Neural progenitor cell (in vitro differentiated cells): ENCODE data around the gene RNF38. TPM values are rescaled to one million over a fixed set of nuclear protein-coding genes. Genes with fewer than 3 reads are reported as not detected.
A peak's percentile ranks its signal among the peaks of the same experiment; 100 is the strongest.
"Not testable (repeated sequence)": the region's sequence is repeated elsewhere in the genome, so short reads cannot be mapped to it uniquely, and the experiment has no call there.

Source experiments
- DNase-seq: peaks from one replicate; pipeline ENCODE4 v3.0.0-alpha.2; 2016; ENCODE audit warnings: low spot score
- H2AFZ ChIP-seq: fragments of 200-600 bp; sonication (generic); replicated peaks from 2 replicates; pipeline ENCODE4 v1.6.1; 2016; ENCODE audit warnings: antibody characterized with exemption
- H3F3A ChIP-seq: fragments of 200-600 bp; sonication (generic); 2 replicates; pipeline ENCODE4 v1.6.1; 2016; ENCODE audit warnings: antibody characterized with exemption, low read depth
- H3K27ac ChIP-seq: fragments of 200-600 bp; sonication (generic); 2 replicates; pipeline ENCODE4 v1.5.1; 2016; ENCODE audit warnings: mild to moderate bottlenecking
- H3K27me3 ChIP-seq: fragments of 200-600 bp; sonication (generic); 2 replicates; pipeline ENCODE4 v1.6.1; 2016; ENCODE audit warnings: mild to moderate bottlenecking, moderate library complexity
- H3K36me3 ChIP-seq: fragments of 200-600 bp; sonication (generic); 2 replicates; pipeline ENCODE4 v1.5.1; 2016
- H3K4me1 ChIP-seq: fragments of 200-600 bp; sonication (generic); 2 replicates; pipeline ENCODE4 v1.6.1; 2016; ENCODE audit warnings: mixed run types
- H3K4me2 ChIP-seq: fragments of 200-600 bp; sonication (generic); 2 replicates; pipeline ENCODE4 v1.6.1; 2016
- H3K4me3 ChIP-seq: fragments of 200-600 bp; sonication (generic); 2 replicates; pipeline ENCODE4 v1.5.1; 2016
- H3K79me2 ChIP-seq: fragments of 200-600 bp; sonication (generic); 2 replicates; pipeline ENCODE4 v1.6.1; 2016; ENCODE audit warnings: low read depth
- H3K9ac ChIP-seq: fragments of 200-600 bp; sonication (generic); 2 replicates; pipeline ENCODE4 v1.6.1; 2016
- H3K9me3 ChIP-seq: fragments of 200-600 bp; sonication (generic); 2 replicates; pipeline ENCODE4 v1.5.1; 2016; ENCODE audit warnings: low read depth
- H4K20me1 ChIP-seq: fragments of 200-600 bp; sonication (generic); 2 replicates; pipeline ENCODE4 v1.6.1; 2016; ENCODE audit warnings: low read depth
- H3K27ac Mint-ChIP-seq: 3 replicates; pipeline ENCODE4 v1.8.0; 2021; ENCODE audit warnings: mixed read lengths
- H3K27me3 Mint-ChIP-seq: 2 replicates; pipeline ENCODE4 v1.8.0; 2022; ENCODE audit warnings: low read depth, mild to moderate bottlenecking, inconsistent platforms, moderate library complexity, mixed read lengths; ENCODE audit not compliant: insufficient read depth
- H3K36me3 Mint-ChIP-seq: 3 replicates; pipeline ENCODE4 v1.8.0; 2021; ENCODE audit warnings: mixed read lengths
- H3K4me1 Mint-ChIP-seq: 3 replicates; pipeline ENCODE4 v1.8.0; 2021; ENCODE audit warnings: mixed read lengths
- H3K4me3 Mint-ChIP-seq: 3 replicates; pipeline ENCODE4 v1.8.0; 2021; ENCODE audit warnings: mild to moderate bottlenecking, moderate library complexity, mixed read lengths
- H3K9me3 Mint-ChIP-seq: 3 replicates; pipeline ENCODE4 v1.8.0; 2020; ENCODE audit warnings: mixed read lengths
- CTCF ChIP-seq: fragments of 200-600 bp; sonication (generic); IDR thresholded peaks from 2 replicates; pipeline ENCODE4 v1.5.1; 2017; ENCODE audit warnings: antibody characterized with exemption, mild to moderate bottlenecking
- EZH2 ChIP-seq: fragments of 200-600 bp; sonication (generic); IDR thresholded peaks from 2 replicates; pipeline ENCODE4 v1.6.1; 2017; ENCODE audit warnings: antibody characterized with exemption, mild to moderate bottlenecking, moderate library complexity
- EZH2phosphoT487 ChIP-seq: fragments of 200-600 bp; sonication (generic); IDR thresholded peaks from 2 replicates; pipeline ENCODE4 v1.6.1; 2017; ENCODE audit warnings: antibody characterized with exemption
- total RNA-seq: library from RNA; depleted of rRNA; stranded (reverse); fragments of >200 nt; gene quantifications from 2 replicates; pipeline ENCODE4 v1.2.3, GENCODE V29; 2015; ENCODE audit warnings: low replicate concordance

Gene RNF38
- total RNA-seq, 1 donor from 2014 or later, result 63.8 TPM

GRCh38 chr9:36416890-36417289 is 16.8 kb upstream of the RNF38 start:
- H3K4me1 ChIP-seq, result peaks cover 25% of the 10 kb centered on the region
- peaks cover 19% of the 10 kb centered on the region for H3K36me3 Mint-ChIP-seq
- H4K20me1 ChIP-seq, result no peaks in the 10 kb centered on the region
- no peaks in the 10 kb centered on the region for H3K36me3 ChIP-seq
- no peak overlapping the region for H3K9ac ChIP-seq
- H3K27me3 Mint-ChIP-seq, result no peaks in the 10 kb centered on the region
- no peak overlapping the region for H2AFZ ChIP-seq
- peaks cover 18% of the 10 kb centered on the region for H3K4me1 Mint-ChIP-seq
- H3K9me3 Mint-ChIP-seq, result no peaks in the 10 kb centered on the region
- no peak for TF ChIP-seq EZH2phosphoT487
- TF ChIP-seq CTCF, result no peak
- TF ChIP-seq EZH2, result no peak
- H3K4me2 ChIP-seq, result no peak overlapping the region
- H3K27ac Mint-ChIP-seq, result peak overlapping the region; percentile 93
- H3K4me3 Mint-ChIP-seq, result no peak overlapping the region
- no peak overlapping the region for H3K4me3 ChIP-seq
- peak overlapping the region; percentile 77 for H3K27ac ChIP-seq
- H3K27me3 ChIP-seq, result no peaks in the 10 kb centered on the region
- DNase-seq, result no peak
- H3F3A ChIP-seq, result peaks cover 18% of the 10 kb centered on the region
- H3K79me2 ChIP-seq, result peaks cover 100% of the 10 kb centered on the region
- no peaks in the 10 kb centered on the region for H3K9me3 ChIP-seq

GRCh38 chr9:36415822-36416525 is 15.9 kb upstream of the RNF38 start:
- DNase-seq, result peak; percentile 34
- no peak overlapping the region for H2AFZ ChIP-seq
- no peak overlapping the region for H3K4me3 ChIP-seq

GRCh38 chr9:36411410-36411809 is 11.3 kb upstream of the RNF38 start:
- H3K4me2 ChIP-seq, H3K9me3 ChIP-seq, H3K9me3 Mint-ChIP-seq, H3K27me3 Mint-ChIP-seq, H3K9ac ChIP-seq, H3K36me3 ChIP-seq, H3K27ac Mint-ChIP-seq, DNase-seq, H3K36me3 Mint-ChIP-seq, H3K27ac ChIP-seq, H2AFZ ChIP-seq, H3K4me3 Mint-ChIP-seq, H3K27me3 ChIP-seq, H3K4me3 ChIP-seq: not testable (repeated sequence)
- H3K79me2 ChIP-seq, result peaks cover 99% of the 10 kb centered on the region
- H4K20me1 ChIP-seq, result peaks cover 35% of the 10 kb centered on the region
- H3K4me1 Mint-ChIP-seq, result peaks cover 18% of the 10 kb centered on the region
- peaks cover 22% of the 10 kb centered on the region for H3F3A ChIP-seq
- peaks cover 19% of the 10 kb centered on the region for H3K4me1 ChIP-seq

More at GRCh38 chr9:36415822-36416525, 15.9 kb upstream of the RNF38 start:
- H3K4me3 Mint-ChIP-seq, result no peak overlapping the region
- H3K27me3 Mint-ChIP-seq, result no peaks in the 10 kb centered on the region
- Histone ChIP-seq H3K4me1 (peaks cover 25% of the 10 kb centered on the region), H3K36me3 (no peaks in the 10 kb centered on the region), H3K79me2 (peaks cover 100% of the 10 kb centered on the region), H3K27ac (peak overlapping the region; percentile 77), H3K9me3 (no peaks in the 10 kb centered on the region), H3F3A (peaks cover 18% of the 10 kb centered on the region), H3K27me3 (no peaks in the 10 kb centered on the region), H4K20me1 (no peaks in the 10 kb centered on the region), H3K4me2 (peak overlapping the region; percentile 28), H3K9ac (no peak overlapping the region)
- H3K27ac Mint-ChIP-seq, result no peak overlapping the region
- peaks cover 18% of the 10 kb centered on the region for H3K4me1 Mint-ChIP-seq
- H3K9me3 Mint-ChIP-seq, result no peaks in the 10 kb centered on the region
- H3K36me3 Mint-ChIP-seq, result peaks cover 15% of the 10 kb centered on the region
- no peak for TF ChIP-seq EZH2phosphoT487
- TF ChIP-seq CTCF, result peak; percentile 32
- TF ChIP-seq EZH2, result no peak

GRCh38 chr9:36409076-36409475 is 9.0 kb upstream of the RNF38 start:
- H3K4me2 ChIP-seq, H2AFZ ChIP-seq, DNase-seq, H3K27me3 ChIP-seq, H3K36me3 Mint-ChIP-seq, H3K4me3 ChIP-seq, H3K27ac Mint-ChIP-seq, H3K4me3 Mint-ChIP-seq, H3K36me3 ChIP-seq, H3K4me1 ChIP-seq, H3K4me1 Mint-ChIP-seq, H3K9me3 Mint-ChIP-seq, H3K27me3 Mint-ChIP-seq, H3K9ac ChIP-seq, H3K27ac ChIP-seq, H3K9me3 ChIP-seq: not testable (repeated sequence)
- Histone ChIP-seq H3F3A (peaks cover 18% of the 10 kb centered on the region), H3K79me2 (peaks cover 99% of the 10 kb centered on the region), H4K20me1 (peaks cover 41% of the 10 kb centered on the region)
